Esophagus muscularis mucosa (tissue), 4 donors: ENCODE measurements around the gene ACADSB. TPM values are rescaled to one million over a fixed set of nuclear protein-coding genes. Genes with fewer than 3 reads are reported as not detected.

Experiments
- DNase-seq: peaks from one replicate; pipeline ENCODE4 v3.0.0-alpha.2; 2017; ENCODE audit errors: extremely low spot score
- H3K27ac ChIP-seq, 4 donors: fragments of 200-600 bp; sonication (generic); replicated peaks in 1 of 4; 1 replicate in 3 of 4; 2 replicates in 1 of 4; pipeline ENCODE4 v1.5.1; 2016 to 2019; ENCODE audit warnings: mild to moderate bottlenecking in 1 of 4
- H3K27me3 ChIP-seq, 4 donors: fragments of 200-600 bp; sonication (generic); one replicate each; pipeline versions ENCODE4 v1.5.1 to v1.6.0; 2016 to 2019
- H3K36me3 ChIP-seq, 4 donors: fragments of 200-600 bp; sonication (generic); one replicate each; pipeline ENCODE4 v1.5.1; 2016 to 2019
- H3K4me1 ChIP-seq, 4 donors: fragments of 200-600 bp; sonication (generic); one replicate each; pipeline ENCODE4 v1.5.1; 2016 to 2019
- H3K4me3 ChIP-seq, 4 donors: fragments of 200-600 bp; sonication (generic); 1 replicate in 2 of 4; 2 replicates in 2 of 4; pipeline ENCODE4 v1.5.1; 2016 to 2019; ENCODE audit warnings: mild to moderate bottlenecking in 4 of 4, moderate library complexity in 1 of 4
- H3K9me3 ChIP-seq, 4 donors: fragments of 200-600 bp; sonication (generic); 1 replicate in 3 of 4; 2 replicates in 1 of 4; pipeline ENCODE4 v1.5.1; 2016 to 2019
- CTCF ChIP-seq, 3 experiments: fragments of 200-600 bp in 2 of 3; fragments of 450-650 bp in 1 of 3; sonication (generic) in 2 of 3; IDR thresholded peaks; one replicate each; pipeline ENCODE4 v1.5.1; 2017 to 2019; ENCODE audit warnings: antibody characterized with exemption in 3 of 3, mild to moderate bottlenecking in 2 of 3, moderate library complexity in 1 of 3
- EP300 ChIP-seq: sonication (generic); formaldehyde crosslinking; IDR thresholded peaks from one replicate; pipeline ENCODE4 v1.6.1; 2017; ENCODE audit warnings: antibody characterized with exemption
- POLR2A ChIP-seq: fragments of 450-650 bp; IDR thresholded peaks from one replicate; pipeline ENCODE4 v1.6.1; 2017; ENCODE audit warnings: antibody characterized with exemption, moderate library complexity, mild to moderate bottlenecking, low read depth
- POLR2AphosphoS5 ChIP-seq, 2 donors: sonication (generic); formaldehyde crosslinking; IDR thresholded peaks; one replicate each; pipeline ENCODE4 v1.6.1; 2017; ENCODE audit warnings: antibody characterized with exemption in 2 of 2
- WGBS: methylation state at CpG from one replicate; pipeline ENCODE4 v1.1.5; 2018; 5-methylcytosine and 5-hydroxymethylcytosine counted together
- intact Hi-C: fragments of 100-400 bp; cut with DNase I; formaldehyde crosslinking; loops from one replicate; pipeline ENCODE4 v1.15.1; 2023
- total RNA-seq, 4 donors: library from RNA; depleted of rRNA; stranded (reverse); fragments of >200 nt; gene quantifications; one replicate each; pipeline versions ENCODE4 v1.1.0 to v1.2.1, GENCODE V29; 2016

ACADSB gene
- total RNA-seq, 4 donors from 2014 or later = 12.9 to 19.1 (median 14.0) TPM

- peaks cover 23 to 61% (median 39%) of the 10 kb centered on the region in 4 donors for H3K36me3 ChIP-seq
- intact Hi-C loops = loop anchor here (10.0 kb wide), 1 partner anchor 519 kb away; no protein-coding TSS in a partner anchor
- H3K27ac ChIP-seq = no peak overlapping the region
- TF ChIP-seq POLR2AphosphoS5 (IDR thresholded peaks at IDR 0.05) = no peak
- no peak for TF ChIP-seq EP300
- TF ChIP-seq POLR2A = no peak
- DNase-seq = no peak
- H3K9me3 ChIP-seq = no peaks in the 10 kb centered on the region
- H3K4me3 ChIP-seq = no peak overlapping the region
- WGBS = 90% methylated on average over 4 of the region's 4 CpGs
- no peaks in the 10 kb centered on the region for H3K27me3 ChIP-seq
- no peaks in the 10 kb centered on the region for H3K4me1 ChIP-seq
Observed at GRCh38 chr10:123045961-123046731, 37.3 kb downstream of the ACADSB start.

GRCh38 chr10:123057968-123058367, 49.2 kb downstream of the ACADSB start:
- intact Hi-C loops = no loop called here

GRCh38 chr10:123061865-123062264, 53.1 kb downstream of the ACADSB start:
- Histone ChIP-seq H3K27ac (no peak overlapping the region), H3K27me3 (peaks cover 0 to 4% (median 0%) of the 10 kb centered on the region in 4 donors), H3K4me3 (no peak overlapping the region), H3K4me1 (no peaks in the 10 kb centered on the region), H3K9me3 (no peaks in the 10 kb centered on the region), H3K36me3 (peaks cover 0 to 4% (median 0%) of the 10 kb centered on the region in 4 donors)
- TF ChIP-seq POLR2AphosphoS5 (IDR thresholded peaks at IDR 0.05) (no peak), POLR2A (no peak), CTCF (IDR thresholded peaks at IDR 0.05) (no peak), EP300 (no peak)
- WGBS = 96% methylated on average over 2 of the region's 2 CpGs
- DNase-seq = no peak
- intact Hi-C loops = no loop called here

More at GRCh38 chr10:123057968-123058367, 49.2 kb downstream of the ACADSB start:
- H3K36me3 ChIP-seq = peaks cover 8 to 37% (median 21%) of the 10 kb centered on the region in 4 donors
- H3K27ac ChIP-seq = no peak overlapping the region
- no peak for TF ChIP-seq POLR2A
- no peak for TF ChIP-seq CTCF (IDR thresholded peaks at IDR 0.05)
- TF ChIP-seq EP300 = no peak
- DNase-seq = no peak
- WGBS = 91% methylated on average over 3 of the region's 3 CpGs
- no peaks in the 10 kb centered on the region for H3K27me3 ChIP-seq
- no peaks in the 10 kb centered on the region for H3K9me3 ChIP-seq
- H3K4me3 ChIP-seq = no peak overlapping the region
- no peaks in the 10 kb centered on the region for H3K4me1 ChIP-seq

GRCh38 chr10:123062726-123063125, 53.9 kb downstream of the ACADSB start:
- Histone ChIP-seq H3K27ac (no peak overlapping the region), H3K4me1 (no peaks in the 10 kb centered on the region), H3K9me3 (no peaks in the 10 kb centered on the region), H3K4me3 (no peak overlapping the region), H3K36me3 (no peaks in the 10 kb centered on the region), H3K27me3 (peaks cover 0 to 11% (median 0%) of the 10 kb centered on the region in 4 donors)
- intact Hi-C loops = no loop called here
- DNase-seq = no peak
- 80% methylated on average over 10 of the region's 10 CpGs for WGBS
- TF ChIP-seq POLR2AphosphoS5 (IDR thresholded peaks at IDR 0.05) (no peak), POLR2A (no peak)

- WGBS = 88% methylated on average over 10 of the region's 10 CpGs
- Histone ChIP-seq H3K4me3 (no peak overlapping the region), H3K27me3 (peaks cover 0 to 18% (median 0%) of the 10 kb centered on the region in 4 donors), H3K9me3 (no peaks in the 10 kb centered on the region), H3K36me3 (no peaks in the 10 kb centered on the region), H3K27ac (no peak overlapping the region), H3K4me1 (no peaks in the 10 kb centered on the region)
- TF ChIP-seq POLR2AphosphoS5 (IDR thresholded peaks at IDR 0.05) (no peak), CTCF (IDR thresholded peaks at IDR 0.05) (no peak), POLR2A (no peak), EP300 (no peak)
- no peak for DNase-seq
- intact Hi-C loops = no loop called here
Observed at GRCh38 chr10:123068087-123068853, 59.5 kb downstream of the ACADSB start.
